NCI-H526 treated with DMSO at 0.1 percent for 48 hours (cell line): ENCODE results near the gene ATP2C2.
A peak's percentile ranks its signal among the peaks of the same experiment; 100 is the strongest.

ENCODE experiments used
- DNase-seq: peaks from one replicate; lab custom pipeline; 2025; lab: John Stamatoyannopoulos, UW

The ATP2C2 gene

GRCh38 chr16:84475643-84476240, 107.4 kb downstream of the ATP2C2 start:
- DNase-seq: no peak

DNA sequence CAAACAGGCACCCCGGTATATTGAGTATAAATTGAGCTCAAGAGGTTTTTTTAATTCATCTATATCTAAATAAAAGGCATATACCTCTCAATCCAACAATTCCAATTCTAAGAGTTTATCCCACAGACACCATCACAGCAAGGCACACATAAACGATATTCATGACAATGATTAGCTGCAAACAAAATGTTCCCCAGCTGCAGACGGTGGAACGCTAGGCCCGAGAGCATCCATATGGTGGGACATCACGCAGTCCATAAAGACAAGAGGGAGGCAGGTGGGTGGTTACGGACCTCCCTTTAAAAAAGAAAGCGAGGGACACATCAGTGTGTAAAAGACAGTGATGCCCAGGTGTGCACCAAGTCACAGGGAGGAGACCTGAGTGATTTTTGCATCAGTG, 108.1 kb downstream of the ATP2C2 start:
- no peak for DNase-seq

GRCh38 chr16:84477661-84478060, 109.3 kb downstream of the ATP2C2 start:
- DNase-seq: no peak

- DNase-seq: no peak
Measured at GRCh38 chr16:84478172-84478947, 110.0 kb downstream of the ATP2C2 start.

- DNase-seq: no peak
Measured at GRCh38 chr16:84479716-84480450, 111.5 kb downstream of the ATP2C2 start.

GRCh38 chr16:84481051-84481735, 112.9 kb downstream of the ATP2C2 start:
- DNase-seq: no peak

DNA sequence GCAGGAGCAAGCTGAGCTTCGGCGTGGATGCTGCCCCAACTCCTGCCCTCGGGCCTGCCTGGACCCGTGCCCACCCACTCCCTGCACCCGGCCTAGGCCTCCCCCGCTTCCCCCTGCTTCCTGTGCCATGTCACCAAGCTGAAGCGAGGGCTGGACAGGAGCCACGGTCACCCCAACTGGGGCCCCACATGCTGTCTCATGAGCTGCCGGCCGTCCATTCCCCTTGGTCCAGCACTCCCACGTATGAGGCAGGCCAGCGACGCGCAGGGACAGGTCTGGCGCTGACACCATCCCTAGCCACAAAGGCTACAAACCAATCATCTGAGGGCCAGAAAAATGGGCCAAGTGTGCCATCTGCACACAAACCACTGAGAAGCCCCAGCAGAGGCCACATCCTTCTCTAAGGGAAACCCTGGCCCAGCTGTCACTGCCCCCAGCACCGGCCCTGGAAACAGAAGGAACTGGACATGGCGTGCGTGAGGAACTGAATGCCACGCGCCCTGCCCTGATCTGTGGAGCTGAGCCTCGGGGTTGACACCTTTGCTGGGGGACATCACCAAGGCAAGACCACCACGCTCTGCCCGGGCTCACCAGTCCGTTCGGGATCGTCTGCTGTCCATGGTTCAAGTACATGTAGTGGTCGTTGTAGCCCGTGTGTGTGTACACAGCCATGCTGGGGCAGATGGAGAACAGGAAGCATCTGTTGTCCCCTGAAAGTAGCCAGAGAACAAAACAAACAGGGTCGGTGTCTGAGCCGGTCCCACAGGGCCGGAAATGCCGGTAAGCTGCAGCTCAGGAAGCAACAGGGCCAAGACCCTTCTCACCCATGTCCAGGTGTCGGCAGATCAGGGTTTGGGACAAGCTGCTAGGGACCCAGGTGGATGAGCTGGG, 113.9 kb downstream of the ATP2C2 start:
- no peak for DNase-seq

- DNase-seq: no peak
Measured at GRCh38 chr16:84482951-84483881, 114.9 kb downstream of the ATP2C2 start.

- no peak for DNase-seq
Measured at GRCh38 chr16:84483882-84484565, 115.7 kb downstream of the ATP2C2 start.

DNA sequence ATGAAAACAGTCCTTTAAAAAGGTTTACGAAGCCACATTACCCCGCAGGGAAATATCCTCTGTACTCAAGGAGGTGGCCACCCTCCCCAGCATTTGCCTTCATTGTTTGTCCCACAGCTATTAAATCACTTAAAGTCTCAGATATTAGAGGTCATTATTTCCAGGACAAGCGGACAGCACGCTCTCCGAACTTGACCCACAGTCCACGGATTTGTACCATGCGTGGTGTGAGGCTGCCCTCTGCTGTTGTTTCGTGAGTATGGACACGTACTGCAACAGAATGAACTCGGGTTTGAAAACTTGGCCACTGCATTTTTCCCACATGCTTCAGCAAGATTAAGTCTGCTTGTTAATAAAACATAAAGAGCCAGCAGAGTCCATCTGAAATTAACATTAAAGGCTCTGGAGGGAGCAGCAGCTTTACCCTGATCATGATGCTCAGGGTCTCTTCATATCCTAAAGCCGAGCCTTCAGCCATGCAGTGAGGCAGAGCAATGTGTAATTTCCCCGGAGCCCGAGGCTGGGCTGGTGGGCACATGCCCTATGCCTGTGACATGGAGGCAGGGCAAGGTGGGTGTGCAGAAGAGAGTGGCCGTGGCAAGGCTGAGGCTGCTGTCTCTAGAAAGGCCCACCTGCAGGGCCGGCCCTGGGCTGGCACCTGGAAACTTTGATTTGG, 116.4 kb downstream of the ATP2C2 start:
- peak; percentile 1 for DNase-seq

DNA sequence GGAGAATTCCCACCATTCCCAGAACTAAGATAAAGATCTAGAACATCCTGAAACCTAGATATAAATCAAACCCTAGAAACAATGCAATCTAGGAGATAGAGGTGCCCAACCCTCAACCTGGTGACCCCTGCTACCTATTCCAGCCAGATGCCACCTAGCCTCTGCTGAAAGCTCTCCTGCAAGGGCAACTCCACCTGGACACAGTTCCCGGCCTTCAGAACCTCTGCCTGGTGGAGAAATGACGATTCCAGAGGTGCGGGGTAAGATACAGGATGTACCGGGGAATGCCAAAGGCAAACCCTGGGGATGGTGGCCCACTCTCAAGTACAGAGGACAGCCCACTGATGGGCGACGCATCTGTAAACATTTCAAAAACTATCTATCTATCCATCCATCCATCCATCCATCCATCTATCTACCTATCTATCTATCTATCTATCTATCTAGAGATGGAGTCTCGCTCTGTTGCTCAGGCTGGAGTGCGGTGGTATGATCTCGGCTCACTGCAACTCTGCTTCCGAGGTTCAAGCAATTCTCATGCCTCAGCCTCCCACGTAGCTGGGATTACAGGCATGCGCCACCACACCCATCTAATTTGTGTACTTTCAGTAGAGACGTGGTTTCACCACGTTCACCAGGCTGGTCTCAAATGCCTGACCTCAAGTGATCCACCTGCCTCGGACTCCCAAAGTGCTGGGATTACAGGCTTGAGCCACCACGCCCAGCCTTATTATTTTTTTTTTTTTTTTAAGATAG, 117.1 kb downstream of the ATP2C2 start:
- no peak for DNase-seq

GRCh38 chr16:84486126-84486525, 117.8 kb downstream of the ATP2C2 start:
- DNase-seq: no peak

DNA sequence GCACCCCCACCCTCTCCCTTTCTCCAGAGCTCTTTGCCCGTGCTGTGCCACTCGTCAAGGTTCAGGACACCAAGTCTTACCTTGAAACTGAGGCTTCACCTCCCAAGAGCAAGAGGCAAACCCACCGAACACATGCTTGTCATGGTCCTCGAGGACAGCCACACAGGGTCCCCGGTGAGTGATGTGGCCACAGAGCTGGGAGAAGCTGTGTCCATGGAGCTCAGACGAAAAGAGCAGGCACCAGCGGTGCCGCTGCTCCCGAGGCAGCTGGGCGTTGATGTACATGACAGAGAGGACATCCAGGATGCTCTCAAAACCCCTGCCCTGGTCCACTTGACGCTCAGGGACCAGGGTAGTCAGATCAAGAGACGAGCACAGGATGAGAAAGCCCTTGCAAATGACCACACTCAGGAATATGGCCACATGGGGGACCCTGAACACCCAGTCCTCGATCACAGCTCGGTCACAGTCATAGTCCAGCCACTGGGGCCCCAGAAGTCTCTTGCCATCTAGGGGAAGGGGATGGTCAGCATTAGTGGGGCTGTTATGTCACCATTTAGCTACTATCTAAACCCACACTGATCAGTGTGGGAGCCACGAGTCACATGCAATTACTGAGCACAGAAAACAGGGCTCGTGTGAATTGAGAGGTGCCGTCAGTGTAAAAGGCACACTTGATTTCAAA, 118.4 kb downstream of the ATP2C2 start:
- no peak for DNase-seq

DNA sequence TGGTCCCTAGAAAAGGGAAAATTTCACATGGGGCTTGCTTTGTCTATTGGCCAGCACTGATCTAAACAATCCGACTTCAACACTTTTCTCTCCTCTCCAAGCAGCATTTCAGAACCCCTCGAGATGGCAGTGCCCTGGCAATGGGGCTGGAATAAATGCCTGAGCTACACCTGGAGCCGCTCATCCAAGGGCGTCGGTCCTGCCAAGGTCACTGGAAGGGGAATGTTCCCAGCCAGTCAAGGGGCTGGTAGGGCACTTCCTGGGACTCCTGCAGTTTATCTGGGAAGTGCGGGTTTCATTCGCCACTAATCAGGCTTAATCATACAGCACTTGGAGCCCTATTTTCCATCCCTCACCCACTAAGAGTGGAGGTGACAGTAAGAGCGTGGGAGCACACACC, 119.0 kb downstream of the ATP2C2 start:
- no peak for DNase-seq

GRCh38 chr16:84489131-84489530, 120.8 kb downstream of the ATP2C2 start:
- no peak for DNase-seq

GRCh38 chr16:84495506-84495905, 127.2 kb downstream of the ATP2C2 start:
- no peak for DNase-seq

DNA sequence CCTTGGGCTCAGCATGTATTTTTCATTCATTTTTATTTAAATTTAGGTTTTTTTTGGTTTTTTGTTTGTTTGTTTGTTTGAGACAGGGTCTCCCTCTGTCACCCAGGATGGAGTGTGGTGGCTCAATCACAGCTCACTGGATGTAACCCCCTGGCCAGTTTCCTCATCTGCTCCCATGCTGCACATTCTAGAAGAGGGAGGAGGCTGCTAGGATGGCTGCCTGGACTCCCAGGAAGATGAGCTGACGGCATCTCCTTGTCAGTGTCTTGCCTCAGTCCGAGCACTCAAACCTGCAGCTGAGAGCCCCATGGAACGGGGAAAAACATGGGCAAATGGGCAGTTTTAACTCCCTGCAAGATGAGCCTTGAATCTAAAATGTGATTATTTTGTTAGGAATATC, 128.7 kb downstream of the ATP2C2 start:
- DNase-seq: no peak
